OCI-LY1 (cell line): ENCODE results near the gene CACNA1D.

Experiments used
- EZH2 ChIP-seq: fragments of 200-600 bp; sonication (generic), shearing (Covaris generic); IDR thresholded peaks from 2 replicates; pipeline ENCODE4 v1.8.0; 2017; ENCODE audit warnings: borderline replicate concordance, mixed run types, mild to moderate bottlenecking, antibody characterized with exemption, low read length, moderate library complexity, mixed read lengths
- TF ChIP-seq, protein P1 (sequence below): fragments of 200-600 bp; sonication (generic), shearing (Covaris generic); IDR thresholded peaks from 2 replicates; pipeline ENCODE4 v1.5.1; 2017; ENCODE audit warnings: mild to moderate bottlenecking, antibody characterized with exemption, low read length, moderate library complexity, mixed read lengths

DNA sequence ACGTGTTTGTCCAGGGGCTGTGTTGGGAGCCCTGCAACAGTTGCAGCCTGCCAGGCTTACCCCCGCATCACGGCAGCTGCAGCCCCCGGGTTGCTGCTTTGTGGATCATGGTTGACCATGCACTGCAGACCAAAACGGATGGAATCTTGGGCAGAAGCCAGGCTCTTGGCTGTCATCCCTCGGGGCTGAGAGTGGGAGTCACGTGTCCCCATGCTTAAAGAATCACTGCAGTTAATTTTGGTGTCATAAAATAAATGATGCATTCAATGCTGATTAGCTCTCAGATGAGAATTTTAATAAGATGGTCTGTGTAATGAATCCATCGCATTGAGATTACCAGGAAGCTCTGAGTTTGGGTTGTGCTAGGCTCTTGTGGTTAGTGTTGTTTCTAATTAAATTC is 236.2 kb downstream of the CACNA1D start:
- no peak for TF ChIP-seq EZH2
- TF ChIP-seq, protein P1, sequence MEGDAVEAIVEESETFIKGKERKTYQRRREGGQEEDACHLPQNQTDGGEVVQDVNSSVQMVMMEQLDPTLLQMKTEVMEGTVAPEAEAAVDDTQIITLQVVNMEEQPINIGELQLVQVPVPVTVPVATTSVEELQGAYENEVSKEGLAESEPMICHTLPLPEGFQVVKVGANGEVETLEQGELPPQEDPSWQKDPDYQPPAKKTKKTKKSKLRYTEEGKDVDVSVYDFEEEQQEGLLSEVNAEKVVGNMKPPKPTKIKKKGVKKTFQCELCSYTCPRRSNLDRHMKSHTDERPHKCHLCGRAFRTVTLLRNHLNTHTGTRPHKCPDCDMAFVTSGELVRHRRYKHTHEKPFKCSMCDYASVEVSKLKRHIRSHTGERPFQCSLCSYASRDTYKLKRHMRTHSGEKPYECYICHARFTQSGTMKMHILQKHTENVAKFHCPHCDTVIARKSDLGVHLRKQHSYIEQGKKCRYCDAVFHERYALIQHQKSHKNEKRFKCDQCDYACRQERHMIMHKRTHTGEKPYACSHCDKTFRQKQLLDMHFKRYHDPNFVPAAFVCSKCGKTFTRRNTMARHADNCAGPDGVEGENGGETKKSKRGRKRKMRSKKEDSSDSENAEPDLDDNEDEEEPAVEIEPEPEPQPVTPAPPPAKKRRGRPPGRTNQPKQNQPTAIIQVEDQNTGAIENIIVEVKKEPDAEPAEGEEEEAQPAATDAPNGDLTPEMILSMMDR = no peak
